GM21825 (cell line): ENCODE measurements around the gene IL17RA.

Experiments
- ATAC-seq: cut with Tn5 transposase; IDR thresholded peaks from one replicate; pipeline ENCODE4 v1.9.1; 2021; ENCODE audit warnings: mild to moderate bottlenecking, moderate library complexity; ENCODE audit not compliant: unreplicated experiment

Gene IL17RA

DNA sequence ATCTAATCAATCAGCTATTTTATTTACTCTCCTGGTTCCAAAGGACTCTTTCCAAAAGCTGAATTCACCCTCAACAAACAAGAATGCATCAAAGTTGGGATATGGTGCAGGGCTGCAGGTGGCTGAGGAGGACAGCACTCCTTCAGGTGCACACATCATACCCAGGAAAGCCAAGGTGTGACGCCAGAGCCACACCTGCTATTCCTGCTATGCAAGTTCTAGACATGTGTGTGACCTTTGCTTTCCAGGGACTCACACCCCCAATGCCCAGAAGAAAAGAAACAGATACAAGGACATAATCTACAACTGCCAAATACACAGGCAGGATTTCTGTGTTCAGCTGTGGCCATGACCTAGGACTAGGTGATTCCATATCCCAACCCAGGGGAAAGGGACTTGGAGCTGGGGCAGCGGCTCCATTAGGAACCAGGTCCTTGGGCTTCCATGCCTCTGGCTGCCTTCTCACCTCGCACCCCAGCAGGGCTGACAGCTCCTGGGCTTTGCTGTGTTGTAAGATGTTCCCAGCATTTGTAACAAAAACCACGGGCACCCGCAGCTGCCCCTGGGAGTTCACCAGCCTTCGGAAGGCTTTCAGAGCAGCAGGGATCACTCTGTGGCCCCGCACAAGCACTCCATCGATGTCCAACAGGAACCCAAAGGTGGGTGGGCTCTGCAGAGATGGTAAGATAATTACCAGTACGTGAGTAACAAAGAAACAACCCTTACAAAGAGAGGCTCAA lies 64.4 kb downstream of the IL17RA start:
- ATAC-seq, result no peak

DNA sequence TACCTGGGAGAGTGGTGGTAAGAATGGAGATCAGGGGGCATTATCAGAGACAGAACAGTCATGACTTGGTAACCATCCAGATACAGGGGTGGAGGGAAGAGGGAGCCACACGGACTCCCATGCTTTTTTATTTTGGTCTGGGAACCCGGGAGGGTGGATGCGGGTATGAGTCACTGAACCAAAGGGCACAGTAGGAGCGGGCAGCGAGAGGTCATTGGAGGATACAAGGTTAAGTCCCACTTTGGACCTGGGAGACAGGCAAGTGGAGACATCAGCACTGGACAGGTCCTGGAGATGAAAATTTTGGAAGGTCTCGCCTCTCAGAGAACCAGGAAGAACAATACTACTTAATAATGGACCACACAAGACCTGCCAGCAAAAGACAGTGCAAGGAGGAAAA lies 67.5 kb downstream of the IL17RA start:
- no peak for ATAC-seq

DNA sequence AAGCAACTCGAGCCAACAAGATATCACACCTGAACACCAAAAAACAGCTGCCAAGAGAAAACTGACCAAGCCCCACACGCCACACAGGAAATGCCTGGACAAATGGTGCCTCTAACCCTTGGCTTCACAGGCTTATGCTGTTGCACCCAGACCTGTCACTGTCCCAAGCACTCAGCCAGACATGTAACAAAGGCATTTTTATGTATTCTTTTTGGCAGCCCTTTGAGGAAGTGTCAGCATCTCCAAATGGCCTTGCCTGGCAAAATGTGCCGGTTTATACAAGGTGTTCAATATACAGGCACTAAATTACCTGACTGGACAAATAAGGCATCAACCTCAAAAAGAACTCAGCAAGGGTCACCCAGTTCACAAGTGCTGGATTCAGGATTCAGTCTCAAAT lies 68.2 kb downstream of the IL17RA start:
- ATAC-seq, result no peak

DNA sequence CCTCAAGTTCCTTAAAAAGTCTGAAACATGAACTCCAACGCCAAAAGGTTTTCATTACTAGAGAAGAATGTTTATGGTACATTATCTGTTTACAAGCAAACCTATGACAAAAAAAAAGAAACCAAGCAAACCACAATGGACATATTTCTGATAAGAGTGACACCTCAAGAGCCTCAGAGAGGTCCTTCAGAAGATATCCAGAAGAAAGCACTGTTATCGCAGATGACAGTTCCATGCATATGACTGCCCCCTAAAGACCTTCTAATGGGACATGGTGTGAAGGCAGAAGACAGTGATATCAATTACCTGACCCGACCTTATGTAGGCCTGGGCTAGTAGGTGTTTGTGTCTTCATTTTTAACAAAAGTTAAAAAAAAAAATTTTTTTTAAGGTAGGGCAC lies 71.1 kb downstream of the IL17RA start:
- ATAC-seq, result no peak

DNA sequence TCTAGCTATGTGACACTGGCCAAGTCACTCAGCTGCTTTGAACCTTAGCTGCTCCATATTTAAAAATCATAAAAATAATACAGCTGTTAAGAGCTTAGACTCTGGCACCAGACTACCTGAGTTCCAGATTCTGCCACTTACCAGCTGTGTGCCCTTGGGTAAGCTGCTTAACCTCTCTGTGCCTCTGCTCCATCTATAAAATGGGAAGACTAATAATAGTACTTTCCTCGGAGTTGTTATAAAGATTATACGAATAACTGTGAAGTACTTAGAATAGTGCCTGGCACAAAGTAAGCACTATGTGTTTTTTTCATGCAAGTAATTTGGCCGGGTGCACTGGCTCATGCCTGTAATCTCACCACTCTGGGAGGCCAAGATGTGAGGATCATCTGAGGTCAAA lies 72.9 kb downstream of the IL17RA start:
- no peak for ATAC-seq

DNA sequence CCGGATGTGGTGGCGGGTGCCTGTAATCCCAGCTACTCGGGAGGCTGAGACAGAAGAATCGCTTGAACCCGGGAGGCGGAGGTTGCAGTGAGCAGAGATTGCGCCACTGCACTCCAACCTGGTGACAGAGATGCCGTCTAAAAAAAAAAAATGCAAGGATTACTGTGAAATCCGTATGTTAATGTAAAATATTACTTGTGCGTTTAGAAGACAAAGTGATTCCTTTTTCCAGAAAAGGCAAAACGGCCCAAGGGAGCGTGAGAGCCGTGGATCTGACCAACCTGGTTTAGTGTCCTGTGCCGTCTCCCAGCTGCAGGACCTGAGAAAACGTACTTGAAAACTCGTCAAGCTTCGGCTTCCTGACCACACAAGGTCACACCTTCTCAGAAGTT lies 73.4 kb downstream of the IL17RA start:
- ATAC-seq, result no peak

DNA sequence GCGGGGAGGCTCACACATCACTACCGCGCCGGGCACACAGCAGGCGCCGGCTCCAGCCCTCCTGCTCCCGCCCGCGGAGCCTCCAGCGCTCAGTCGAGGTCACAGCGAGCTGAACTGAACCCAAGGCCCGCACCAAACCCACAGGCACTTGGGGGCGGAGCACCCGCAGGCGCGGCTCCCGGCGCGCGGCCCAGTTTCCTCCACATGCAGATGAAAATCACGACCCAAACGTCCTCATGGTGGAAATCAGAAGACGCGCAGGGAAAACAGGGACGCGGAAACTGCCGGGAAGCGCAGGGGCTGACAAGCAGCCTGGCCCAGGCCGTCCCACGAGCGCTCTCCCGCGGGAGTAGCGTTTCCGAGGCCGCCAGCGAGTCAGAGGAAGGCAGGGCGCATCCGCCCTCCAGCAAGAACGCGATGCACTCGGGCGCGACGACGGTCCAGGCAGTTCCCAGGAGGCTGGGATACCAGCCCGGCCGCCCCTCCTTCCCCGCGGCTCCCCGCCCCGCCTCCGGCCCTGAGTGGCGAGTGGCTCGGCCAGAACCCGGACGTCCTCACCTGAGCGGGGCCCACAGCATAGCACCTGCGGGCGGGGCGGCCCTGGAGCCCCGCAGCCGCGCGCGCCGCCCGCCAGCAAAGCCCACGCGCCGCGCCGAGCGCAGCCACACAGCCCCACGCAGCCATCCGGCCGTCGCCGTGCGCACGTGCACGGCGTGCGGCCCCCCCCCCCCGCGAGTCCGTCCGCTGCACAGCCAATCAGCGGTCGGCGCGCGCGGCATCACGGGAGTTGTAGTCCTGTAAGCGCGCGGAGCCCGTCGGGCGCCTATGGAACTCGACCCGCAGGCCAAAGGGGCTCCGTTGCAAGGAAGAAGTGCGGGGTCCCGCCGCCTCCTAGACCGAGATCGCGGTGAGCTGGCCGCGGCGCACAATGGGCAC lies 74.0 kb downstream of the IL17RA start, which contains the start of gene HDHD5:
HDHD5 (minus strand) TSS at position 710 of the 936 bp plus-strand sequence; CDS start at position 684, 26 bp downstream.
- peak; percentile 76 for ATAC-seq

DNA sequence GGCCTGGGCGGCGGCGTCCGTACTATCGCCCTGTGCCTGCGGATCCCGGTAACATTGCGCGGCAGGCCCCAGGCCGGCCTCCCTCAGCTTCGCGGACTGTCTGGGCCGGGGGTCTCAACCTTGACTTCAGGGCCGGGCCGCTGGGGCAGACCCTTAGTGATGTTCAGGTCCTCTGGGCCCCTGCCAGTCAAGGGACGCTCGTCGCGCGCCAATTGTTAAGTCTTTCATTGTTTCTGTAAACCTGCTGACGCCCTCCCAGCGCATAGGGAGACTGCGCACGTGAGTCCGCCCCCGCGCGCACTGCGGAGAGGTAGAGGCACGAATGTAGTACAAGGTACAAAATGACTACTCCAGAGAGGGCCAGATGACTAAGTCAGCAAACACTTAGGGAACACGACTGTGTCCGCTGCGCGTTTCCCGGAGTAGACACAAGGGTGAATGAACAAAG lies 74.7 kb downstream of the IL17RA start:
- ATAC-seq, result peak; percentile 28

DNA sequence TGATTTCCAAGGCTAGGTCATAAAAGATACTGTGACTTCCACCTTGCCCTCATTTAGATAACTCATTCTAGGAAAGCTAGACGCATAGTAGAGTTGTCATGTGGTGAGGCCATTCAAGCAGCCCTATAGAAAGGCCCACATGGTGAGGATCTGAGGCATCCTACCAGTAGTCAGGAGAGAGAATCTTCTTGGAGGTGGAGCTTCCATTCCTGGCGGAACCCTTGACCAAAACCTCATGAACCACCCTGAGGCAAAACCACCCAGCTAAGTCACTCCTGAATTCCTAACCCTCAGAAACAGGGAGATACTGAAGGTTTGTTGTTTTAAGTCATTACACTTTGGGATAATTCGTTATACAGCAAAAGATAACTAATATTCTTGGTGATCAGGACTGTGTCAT lies 77.2 kb downstream of the IL17RA start:
- ATAC-seq, result no peak

DNA sequence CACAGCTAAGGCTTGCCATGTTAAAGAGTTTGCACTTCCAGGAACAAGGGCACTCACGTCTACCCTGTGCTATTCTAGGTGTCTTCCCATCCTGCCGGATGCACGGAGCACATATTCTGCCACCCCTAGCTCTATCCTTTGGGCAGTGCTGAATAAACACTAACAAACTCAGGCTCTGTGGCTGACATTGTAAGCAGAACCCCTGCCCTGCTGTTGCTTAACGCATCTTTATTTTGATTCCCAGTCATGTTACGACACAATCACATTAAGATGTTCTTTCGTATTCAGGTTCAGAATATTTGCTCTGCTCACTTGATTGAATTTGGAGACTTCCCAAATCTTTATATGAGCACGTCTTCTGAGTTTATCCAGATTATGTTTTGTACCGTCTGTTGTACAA lies 77.9 kb downstream of the IL17RA start:
- ATAC-seq, result no peak

DNA sequence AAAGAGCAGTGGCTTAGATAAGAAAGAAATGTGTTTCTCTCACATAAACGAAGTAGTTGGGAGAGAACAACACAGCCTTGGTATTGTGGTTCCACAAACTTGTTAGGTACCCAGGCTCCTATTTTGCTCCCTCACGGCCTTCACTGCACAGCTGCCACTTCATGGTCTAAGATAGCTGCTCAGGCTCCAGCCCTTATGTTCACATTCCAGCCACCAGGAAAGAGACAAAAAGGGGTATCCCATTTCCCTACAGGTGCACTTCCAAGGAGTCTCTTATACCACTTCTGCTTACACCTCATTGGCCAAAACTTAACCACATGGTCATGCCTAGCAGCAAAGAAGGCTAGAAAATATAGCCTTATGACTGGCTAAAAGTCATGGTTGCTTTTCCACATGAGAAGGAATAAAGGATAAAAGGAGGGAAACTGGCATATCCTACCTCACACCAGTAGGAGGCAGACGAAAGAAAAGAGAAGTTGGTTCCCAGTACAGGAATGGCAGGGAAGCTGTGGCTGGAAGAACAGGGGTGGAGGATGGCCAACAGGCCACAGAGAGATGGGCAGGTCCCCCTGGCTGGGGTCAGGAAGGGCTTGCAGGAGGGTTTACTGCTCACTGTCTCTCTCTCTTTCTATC lies 79.7 kb downstream of the IL17RA start:
- ATAC-seq, result no peak
